Measurements from ENCODE around the gene YWHAG. TPM values are rescaled to one million over a fixed set of nuclear protein-coding genes. Genes with fewer than 3 reads are reported as not detected.

The YWHAG gene
- total RNA-seq, 1 donor from 2014 or later = 205 TPM

DNA sequence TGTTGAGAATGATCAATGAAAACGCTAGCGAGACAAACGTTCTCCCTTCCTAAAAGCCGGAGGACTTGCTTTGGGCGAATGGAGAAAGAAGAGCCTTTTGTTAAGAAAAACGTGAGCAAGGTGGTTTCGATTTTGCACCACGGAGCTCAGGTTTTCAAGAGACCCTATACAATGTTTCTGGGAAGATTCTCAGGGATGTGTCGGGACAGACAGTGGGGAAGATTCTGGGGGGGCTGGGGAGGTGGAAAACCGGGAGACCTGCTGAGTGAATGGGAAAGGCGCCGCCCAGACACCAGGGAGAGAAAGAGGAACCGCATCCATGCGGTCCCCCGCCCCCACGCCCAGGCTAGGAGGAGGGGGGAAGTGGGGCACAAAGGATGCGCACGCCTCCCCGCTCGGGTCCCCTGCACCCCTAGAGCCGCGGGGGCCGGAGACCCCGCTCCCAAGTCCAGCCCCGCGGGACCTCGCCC is 745 bp downstream of the YWHAG start:
- TF ChIP-seq, protein P1, sequence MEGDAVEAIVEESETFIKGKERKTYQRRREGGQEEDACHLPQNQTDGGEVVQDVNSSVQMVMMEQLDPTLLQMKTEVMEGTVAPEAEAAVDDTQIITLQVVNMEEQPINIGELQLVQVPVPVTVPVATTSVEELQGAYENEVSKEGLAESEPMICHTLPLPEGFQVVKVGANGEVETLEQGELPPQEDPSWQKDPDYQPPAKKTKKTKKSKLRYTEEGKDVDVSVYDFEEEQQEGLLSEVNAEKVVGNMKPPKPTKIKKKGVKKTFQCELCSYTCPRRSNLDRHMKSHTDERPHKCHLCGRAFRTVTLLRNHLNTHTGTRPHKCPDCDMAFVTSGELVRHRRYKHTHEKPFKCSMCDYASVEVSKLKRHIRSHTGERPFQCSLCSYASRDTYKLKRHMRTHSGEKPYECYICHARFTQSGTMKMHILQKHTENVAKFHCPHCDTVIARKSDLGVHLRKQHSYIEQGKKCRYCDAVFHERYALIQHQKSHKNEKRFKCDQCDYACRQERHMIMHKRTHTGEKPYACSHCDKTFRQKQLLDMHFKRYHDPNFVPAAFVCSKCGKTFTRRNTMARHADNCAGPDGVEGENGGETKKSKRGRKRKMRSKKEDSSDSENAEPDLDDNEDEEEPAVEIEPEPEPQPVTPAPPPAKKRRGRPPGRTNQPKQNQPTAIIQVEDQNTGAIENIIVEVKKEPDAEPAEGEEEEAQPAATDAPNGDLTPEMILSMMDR (IDR thresholded peaks at IDR 0.05) = no peak
- no peaks in the 10 kb centered on the region for H3K27me3 Mint-ChIP-seq (ENCODE audit: low read depth)
- H3K27ac Mint-ChIP-seq (ENCODE audit: unreplicated experiment) = peak overlapping the region; percentile 99
- peaks cover 11% of the 10 kb centered on the region for H3K36me3 Mint-ChIP-seq (ENCODE audit: low read depth)
- no peaks in the 10 kb centered on the region for H3K9me3 Mint-ChIP-seq (ENCODE audit: low read depth)
- H3K4me3 Mint-ChIP-seq (ENCODE audit: unreplicated experiment) = peak overlapping the region; percentile 82
- peak; percentile 87 for DNase-seq (ENCODE audit: low spot score)
- peaks cover 45% of the 10 kb centered on the region for H3K4me1 Mint-ChIP-seq (ENCODE audit: low read depth)

DNA sequence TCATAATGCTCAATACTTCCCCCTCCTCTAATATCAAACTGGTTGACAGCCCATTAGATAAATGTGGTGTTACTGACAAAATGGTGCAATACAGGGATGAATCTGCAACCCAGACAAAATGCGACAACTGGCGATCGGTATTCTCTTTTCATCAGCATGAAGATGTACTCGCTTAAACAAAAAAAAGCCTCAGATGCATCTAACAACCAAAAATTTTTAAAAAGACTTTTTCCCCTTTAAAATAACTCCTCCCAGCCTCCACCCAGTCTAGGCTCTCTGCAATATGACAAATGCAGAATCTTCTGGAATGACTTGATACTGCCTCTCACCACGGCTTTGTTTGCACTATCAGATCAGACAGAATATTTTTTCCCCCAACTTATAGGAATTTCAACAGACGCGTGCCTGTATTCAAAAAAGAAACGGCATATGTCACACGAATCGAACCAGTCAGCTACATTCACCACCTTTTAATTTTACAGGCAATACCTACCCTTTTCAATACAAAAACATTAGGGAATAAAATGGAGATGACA is 1.2 kb downstream of the YWHAG start:
- Mint-ChIP-seq H3K9me3 (ENCODE audit: low read depth) (no peaks in the 10 kb centered on the region), H3K27ac (ENCODE audit: unreplicated experiment) (peak overlapping the region; percentile 99), H3K4me3 (ENCODE audit: unreplicated experiment) (peak overlapping the region; percentile 82), H3K36me3 (ENCODE audit: low read depth) (peaks cover 11% of the 10 kb centered on the region), H3K4me1 (ENCODE audit: low read depth) (peaks cover 48% of the 10 kb centered on the region), H3K27me3 (ENCODE audit: low read depth) (no peaks in the 10 kb centered on the region)
- no peak for DNase-seq (ENCODE audit: low spot score)
- TF ChIP-seq, protein P1 (IDR thresholded peaks at IDR 0.05) = no peak

DNA sequence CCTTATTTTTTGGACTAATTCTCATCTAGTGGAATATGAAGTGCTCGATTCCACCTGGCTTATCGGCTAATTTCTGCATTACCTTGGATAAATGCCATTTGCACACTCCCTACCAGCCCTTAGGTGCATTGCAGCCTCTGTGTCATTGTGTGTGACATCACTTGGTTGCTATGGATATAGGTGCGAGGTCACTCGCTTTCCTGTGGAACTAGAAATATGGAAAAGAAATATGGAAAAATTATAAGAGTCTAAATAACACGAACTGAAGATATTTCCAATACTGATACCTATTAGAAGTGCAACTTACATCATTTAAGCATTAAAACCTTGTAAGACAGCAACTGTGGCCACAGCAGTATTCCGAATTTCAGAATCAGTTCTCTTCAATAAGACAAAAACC is 2.0 kb downstream of the YWHAG start:
- no peak for DNase-seq (ENCODE audit: low spot score)
- peak overlapping the region; percentile 82 for H3K4me3 Mint-ChIP-seq (ENCODE audit: unreplicated experiment)
- peaks cover 55% of the 10 kb centered on the region for H3K4me1 Mint-ChIP-seq (ENCODE audit: low read depth)
- H3K9me3 Mint-ChIP-seq (ENCODE audit: low read depth) = no peaks in the 10 kb centered on the region
- no peaks in the 10 kb centered on the region for H3K27me3 Mint-ChIP-seq (ENCODE audit: low read depth)
- H3K27ac Mint-ChIP-seq (ENCODE audit: unreplicated experiment) = peak overlapping the region; percentile 99
- peaks cover 11% of the 10 kb centered on the region for H3K36me3 Mint-ChIP-seq (ENCODE audit: low read depth)
- TF ChIP-seq, protein P1 (IDR thresholded peaks at IDR 0.05) = peak; percentile 22

DNA sequence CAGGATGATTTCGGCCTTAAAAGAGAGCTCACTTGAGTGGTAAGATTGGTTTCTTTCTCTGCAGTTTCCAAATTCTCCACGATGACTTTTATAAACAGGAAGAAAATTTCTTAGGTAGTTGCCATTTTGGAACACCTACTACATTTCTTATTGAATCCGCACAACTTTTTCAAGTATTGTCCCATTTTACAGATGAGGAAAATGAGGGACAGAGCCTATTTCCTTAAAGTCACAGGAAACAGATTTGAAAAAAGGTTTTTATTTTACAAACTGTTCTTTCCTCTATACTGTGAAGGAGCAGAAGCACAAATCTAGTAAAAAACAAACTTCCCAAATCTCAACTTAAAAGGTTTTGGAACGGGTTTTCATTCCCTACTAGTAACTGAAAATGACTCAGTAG is 2.7 kb downstream of the YWHAG start:
- peak overlapping the region; percentile 50 for H3K4me3 Mint-ChIP-seq (ENCODE audit: unreplicated experiment)
- no peaks in the 10 kb centered on the region for H3K9me3 Mint-ChIP-seq (ENCODE audit: low read depth)
- TF ChIP-seq, protein P1 (IDR thresholded peaks at IDR 0.05) = no peak
- DNase-seq (ENCODE audit: low spot score) = no peak
- H3K27me3 Mint-ChIP-seq (ENCODE audit: low read depth) = no peaks in the 10 kb centered on the region
- peaks cover 62% of the 10 kb centered on the region for H3K4me1 Mint-ChIP-seq (ENCODE audit: low read depth)
- peaks cover 12% of the 10 kb centered on the region for H3K36me3 Mint-ChIP-seq (ENCODE audit: low read depth)
- peak overlapping the region; percentile 99 for H3K27ac Mint-ChIP-seq (ENCODE audit: unreplicated experiment)

DNA sequence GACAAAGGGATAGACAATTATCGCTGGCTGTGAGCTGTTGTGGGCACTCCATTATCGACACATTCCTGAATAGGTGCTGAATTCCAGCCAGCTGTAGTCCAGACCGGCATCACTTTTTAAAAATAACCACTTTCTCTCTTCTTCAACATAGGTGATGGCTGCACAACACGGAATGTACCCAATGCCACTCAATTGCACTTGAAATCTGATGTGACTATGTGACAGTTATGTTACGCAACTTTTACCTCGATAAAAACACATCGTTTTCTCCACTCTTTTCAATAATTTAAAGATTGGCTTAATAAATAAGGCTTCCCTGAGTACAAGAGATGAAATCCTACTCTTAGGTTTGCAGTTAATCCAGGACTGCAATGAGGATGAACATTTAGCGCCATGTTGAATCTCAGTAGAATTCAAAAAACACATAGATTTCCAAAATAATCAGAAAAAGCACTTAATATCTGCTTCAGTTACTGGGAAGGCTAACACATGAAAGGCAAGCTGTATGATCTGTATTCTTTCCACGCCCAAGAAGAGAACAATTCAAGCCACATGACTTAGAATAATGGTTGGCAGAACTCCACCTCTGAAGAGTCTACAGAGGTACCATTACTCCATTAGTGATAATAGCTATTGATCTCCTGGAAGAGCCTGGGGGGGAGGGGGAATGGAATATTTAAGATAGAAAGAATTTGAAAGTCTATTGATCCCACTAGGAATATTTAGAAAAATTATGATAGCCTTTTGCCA is 3.6 kb downstream of the YWHAG start:
- H3K4me1 Mint-ChIP-seq (ENCODE audit: low read depth) = peaks cover 67% of the 10 kb centered on the region
- H3K27ac Mint-ChIP-seq (ENCODE audit: unreplicated experiment) = peak overlapping the region; percentile 99
- H3K9me3 Mint-ChIP-seq (ENCODE audit: low read depth) = no peaks in the 10 kb centered on the region
- H3K27me3 Mint-ChIP-seq (ENCODE audit: low read depth) = no peaks in the 10 kb centered on the region
- H3K36me3 Mint-ChIP-seq (ENCODE audit: low read depth) = peaks cover 14% of the 10 kb centered on the region
- no peak overlapping the region for H3K4me3 Mint-ChIP-seq (ENCODE audit: unreplicated experiment)
- TF ChIP-seq, protein P1 (IDR thresholded peaks at IDR 0.05) = no peak
- no peak for DNase-seq (ENCODE audit: low spot score)
